ENCODE results near the gene ADA.

Gene ADA

GRCh38 chr20:44643596-44644229, 7.8 kb downstream of the ADA start:
- DNase-seq: no peak

DNA sequence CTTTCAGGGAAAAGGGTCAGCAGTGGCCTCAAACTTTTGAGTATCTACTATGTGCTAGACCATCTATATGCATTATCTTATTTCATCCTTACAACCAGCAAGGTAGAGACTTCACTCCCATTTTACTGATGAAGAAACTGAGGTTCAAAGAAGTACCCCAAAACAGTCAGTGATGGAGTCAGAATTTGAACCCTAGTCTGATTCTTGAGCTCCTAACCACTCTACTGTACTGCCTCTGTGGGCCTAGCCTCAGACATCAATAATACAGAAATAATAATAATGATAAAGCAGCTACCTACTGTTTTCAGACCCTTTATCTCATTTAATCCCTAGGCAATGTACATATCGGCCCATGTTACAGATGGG, 8.4 kb downstream of the ADA start:
- no peak for DNase-seq

DNA sequence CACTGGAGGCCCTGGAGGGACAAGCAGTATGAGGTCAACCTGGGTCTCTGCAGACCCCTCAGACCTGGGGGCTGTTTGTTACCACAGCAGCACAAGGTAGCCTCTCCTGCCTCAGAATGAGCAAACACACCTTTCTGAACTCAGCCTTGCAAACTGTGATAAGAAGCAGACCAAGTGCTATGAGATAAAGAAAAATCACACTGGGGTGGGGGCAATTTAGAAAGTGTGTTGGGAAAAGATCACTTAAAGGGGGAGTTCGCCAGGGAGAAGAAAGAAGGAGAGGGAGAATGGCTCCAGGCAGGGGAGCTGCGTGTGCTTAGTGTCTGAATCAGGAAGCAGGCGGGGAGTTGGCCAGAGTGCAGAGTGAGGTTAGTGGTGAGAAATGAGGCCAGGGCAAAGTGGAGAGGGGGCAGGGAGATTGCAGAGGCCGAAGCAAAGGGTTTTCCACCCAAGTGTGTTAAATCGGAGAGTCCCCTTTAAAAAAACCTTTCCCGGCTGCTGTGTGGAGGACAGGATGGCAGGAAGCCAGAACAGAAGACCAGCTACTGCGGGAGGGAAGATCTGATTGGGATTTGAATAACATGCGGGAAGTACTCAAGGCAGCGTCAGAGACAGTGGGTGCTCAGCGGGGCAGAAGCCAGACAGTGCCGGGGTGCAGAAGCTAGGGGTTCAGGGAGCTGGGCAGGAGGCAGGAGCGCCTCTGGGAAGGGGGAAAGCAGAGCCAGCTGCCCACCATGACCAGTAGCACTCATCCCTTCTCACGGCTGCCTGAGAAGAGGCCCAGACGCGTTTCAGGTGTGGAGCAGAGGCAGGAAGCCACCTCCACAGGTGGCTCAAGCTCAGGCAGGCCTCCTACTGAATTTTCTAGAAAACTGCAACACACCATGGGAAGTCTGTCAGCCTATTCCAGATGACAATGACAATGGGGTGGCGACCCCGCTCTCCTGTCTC, 9.0 kb downstream of the ADA start:
- DNase-seq: peak; percentile 84

GRCh38 chr20:44641325-44641724, 10.2 kb downstream of the ADA start:
- DNase-seq: no peak

DNA sequence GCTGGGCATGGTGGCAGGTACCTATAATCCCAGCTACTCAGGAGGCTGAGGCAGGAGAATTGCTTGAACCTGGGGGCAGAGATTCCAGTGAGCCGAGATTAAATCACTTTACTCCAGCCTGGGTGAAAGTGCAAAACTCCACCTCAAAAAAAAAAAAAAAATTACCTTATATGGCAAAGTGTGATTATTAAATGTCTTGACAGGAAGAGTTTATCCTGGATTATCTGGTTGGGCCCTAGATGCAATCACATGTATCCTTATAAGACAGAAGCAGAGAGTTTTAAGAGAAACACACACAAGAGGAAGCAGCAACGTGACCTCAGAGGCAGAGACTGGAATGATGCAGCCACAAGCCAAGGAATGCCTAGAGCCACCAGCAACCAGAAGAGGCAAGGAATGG, 11.0 kb downstream of the ADA start:
- no peak for DNase-seq

DNA sequence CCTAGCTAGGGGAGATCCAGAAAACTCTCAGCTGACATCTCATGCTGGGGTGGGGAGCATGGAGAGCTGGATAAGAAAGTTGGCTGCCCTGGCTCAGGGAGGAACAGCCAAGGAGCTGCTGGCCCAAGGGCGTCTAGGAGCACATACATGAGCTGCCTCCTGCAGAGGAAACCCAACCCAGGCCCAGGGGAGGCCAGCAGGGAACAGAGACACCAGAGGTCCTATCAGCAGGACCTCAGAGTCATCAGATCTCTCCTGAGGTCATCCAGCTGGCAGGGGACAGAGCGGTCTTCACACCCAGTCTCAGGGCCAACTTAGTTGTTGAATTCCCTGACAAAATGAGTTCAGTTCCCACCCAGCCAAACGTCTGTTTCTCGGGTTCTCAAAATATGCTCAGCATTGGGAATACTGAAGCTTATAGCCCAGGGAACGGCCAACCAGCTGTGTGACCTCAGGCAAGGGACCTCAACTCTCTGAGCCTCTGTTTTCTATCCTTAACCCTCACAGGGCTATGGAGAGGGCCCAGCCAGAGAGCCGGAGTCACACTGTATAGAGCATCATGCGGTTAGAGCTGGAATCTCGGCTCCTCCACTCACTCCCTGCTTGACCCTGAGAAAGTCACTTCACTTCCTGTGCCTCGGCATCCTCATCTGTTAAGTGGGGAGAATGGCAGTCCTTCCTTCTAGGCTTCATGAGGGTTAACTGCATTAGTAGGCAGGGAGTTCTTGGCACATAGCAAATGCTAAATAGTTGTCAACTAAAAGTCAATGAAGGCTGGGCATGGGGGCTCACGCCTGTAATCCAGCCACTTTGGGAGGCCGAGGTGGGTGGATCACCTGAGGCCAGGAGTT, 13.8 kb downstream of the ADA start:
- no peak for DNase-seq

GRCh38 chr20:44637042-44637441, 14.5 kb downstream of the ADA start:
- no peak for DNase-seq

- no peak for DNase-seq
Measured at GRCh38 chr20:44635877-44636276, 15.6 kb downstream of the ADA start.

DNA sequence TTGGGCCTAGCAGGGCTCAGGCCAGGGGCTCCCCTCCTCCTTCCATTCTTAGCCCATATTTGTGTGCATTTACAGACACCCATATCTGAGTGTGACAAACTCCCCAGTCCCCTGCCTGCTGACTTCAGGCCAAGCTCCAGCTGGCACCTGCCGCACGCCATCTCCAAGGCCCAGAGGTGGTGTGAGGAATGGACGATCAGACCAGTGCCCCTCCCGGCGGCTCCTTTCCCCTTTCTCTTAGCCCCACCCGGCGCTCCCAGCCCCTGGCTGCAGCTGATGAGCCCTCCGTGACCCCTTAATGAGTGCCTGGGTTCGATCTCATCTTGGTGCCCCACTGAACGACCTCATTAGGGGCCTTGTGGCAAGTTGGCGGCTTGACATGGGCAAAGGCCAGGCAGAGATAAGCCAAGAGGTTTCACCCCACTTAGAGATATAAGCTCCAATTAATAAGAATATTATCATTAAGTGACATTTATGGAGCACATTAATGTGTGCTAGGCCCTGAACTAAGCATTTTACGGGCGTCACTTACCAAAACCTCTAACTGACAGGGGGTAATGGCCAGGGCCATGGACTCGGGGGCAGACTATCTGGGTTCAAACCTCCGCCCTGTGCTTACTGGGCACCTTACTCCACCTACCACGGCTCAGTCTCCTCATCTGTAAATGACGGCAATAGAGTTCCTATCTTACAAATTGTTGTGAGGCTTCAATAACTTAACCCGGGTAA, 17.5 kb downstream of the ADA start:
- no peak for DNase-seq

GRCh38 chr20:44633187-44633810, 18.2 kb downstream of the ADA start:
- DNase-seq: no peak

- DNase-seq: peak; percentile 12
Measured at GRCh38 chr20:44632103-44632752, 19.3 kb downstream of the ADA start.

DNA sequence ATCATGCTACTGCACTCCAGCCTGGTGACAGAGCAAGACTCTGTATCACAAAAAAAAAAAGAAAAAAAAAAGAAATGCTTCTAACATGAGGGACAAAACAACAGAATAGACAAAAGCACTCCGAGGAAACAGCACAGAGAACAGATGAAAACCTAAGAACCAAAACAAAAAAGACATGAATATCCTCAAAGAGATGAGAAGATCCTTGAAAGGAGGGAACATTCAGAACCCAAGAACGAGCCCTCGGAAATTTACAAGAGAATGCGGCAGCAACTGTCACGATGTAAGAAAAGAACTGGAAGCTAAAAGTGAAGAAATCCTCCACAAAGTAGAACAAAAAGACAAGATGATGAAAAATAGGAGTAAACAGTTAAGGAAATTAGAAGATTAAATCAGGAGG, 21.2 kb downstream of the ADA start:
- DNase-seq: no peak

DNA sequence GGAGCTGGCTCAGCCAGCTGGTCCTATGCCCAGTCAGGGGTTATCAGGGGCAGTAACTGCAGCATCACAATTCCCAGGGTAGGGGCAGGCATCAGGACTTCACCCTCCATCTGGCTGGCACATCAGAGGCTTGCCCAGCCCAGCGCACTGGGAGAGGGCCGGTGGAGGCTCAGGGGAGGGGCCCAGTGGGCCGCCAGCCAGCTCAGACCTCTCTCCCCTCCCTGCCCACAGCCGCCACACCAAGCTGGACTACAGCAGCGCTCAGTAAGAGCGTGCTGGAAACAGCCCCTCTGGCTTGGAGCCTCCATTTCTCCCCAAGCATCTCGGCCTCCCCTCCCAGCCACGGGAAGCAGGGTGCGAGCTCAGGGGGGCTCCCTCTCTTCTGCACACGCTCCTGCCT, 22.0 kb downstream of the ADA start:
- DNase-seq: no peak

GRCh38 chr20:44629017-44629385, 22.5 kb downstream of the ADA start:
- no peak for DNase-seq

DNA sequence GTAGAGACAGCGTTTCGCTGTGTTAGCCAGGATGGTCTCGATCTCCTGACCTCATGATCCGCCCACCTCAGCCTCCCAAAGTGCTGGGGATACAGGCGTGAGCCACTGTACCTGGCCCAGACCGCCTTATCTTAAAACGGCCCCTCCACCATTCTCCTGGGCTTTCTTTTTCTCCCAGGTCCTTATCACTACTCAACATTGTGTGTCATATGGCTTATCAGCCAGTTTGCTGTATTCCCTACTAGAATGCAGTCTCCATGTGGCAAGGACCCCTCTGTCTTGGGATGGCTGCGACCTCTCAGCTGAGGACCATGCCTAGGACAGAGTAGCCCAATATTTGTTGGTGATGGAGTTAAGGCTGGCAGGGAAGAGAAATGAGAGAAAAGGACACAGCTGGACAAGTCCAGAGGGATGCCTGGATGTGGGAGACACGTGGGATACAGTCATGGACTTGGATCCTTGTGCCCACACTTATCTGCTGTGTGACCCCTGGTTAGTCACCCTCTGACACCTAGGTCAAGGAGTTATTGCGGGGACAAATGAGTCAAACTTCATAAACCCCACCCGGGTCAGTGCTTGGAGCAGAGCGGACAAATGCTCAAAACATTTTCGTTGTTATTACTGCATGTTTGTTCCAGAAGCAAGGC, 24.0 kb downstream of the ADA start:
- DNase-seq: no peak

- DNase-seq: no peak
Measured at GRCh38 chr20:44626278-44626677, 25.2 kb downstream of the ADA start.

GRCh38 chr20:44625361-44625760, 26.1 kb downstream of the ADA start:
- DNase-seq: no peak

DNA sequence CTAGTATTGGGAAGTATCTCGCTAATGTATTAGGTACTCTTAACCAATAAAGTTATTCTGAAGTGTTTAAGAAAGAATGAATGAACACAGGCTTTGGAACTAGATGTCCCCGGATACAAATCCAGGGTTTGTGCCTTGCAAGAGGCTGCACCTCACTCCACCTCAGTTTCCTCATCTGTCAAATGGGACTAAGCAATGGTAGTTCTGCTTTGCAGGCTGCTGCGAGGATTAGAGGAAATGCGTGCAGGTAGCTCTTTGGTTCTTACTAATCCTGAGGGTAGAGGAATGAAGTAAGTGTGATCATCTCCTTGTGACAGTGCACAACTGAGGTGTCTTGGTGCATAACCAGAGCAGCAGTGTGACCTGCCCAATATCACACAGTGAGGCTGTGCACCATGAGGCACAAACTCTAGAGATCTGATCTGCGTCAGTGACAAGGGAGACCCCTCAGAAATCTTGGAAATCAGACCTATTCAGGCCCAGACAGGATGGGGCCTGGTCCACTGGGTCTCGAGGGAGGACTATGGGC, 26.7 kb downstream of the ADA start:
- no peak for DNase-seq

- no peak for DNase-seq
Measured at GRCh38 chr20:44624152-44624551, 27.3 kb downstream of the ADA start.

DNA sequence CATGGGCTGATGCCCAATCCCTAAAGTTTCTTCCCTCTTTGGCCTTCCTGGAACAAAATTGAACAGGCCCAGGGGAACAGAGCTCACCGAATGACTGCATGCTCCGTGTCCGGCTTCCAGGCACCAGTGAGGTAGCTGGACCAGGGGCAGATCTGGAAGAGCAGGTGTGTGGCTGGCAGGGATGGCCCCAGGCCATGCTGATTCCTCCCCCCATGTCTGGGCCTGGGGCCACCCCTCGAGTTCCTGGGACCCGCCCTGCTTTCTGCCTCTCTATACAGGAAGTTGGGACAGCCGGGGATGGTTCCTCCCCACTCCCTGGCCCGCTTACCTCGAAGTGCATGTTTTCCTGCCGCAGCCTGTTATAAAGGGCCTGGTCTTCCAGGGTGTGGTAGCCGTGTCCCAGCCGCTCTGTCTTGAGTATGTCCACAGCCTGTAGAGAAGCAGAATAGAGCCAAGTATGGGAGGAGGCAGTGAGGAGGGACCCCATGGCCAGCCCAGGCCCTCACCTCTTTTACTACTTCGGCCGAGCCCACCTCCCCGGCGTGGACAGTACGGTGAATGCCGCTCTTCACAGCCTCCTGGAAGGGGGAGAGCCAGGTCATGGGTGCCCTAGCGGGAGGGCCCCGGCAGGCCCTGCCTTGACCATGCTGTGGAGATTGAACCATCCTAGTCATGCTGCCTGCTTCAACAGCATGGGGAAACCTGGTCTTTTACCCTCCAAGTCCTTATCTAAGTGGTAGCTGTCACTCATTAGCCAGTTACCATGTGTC, 28.8 kb downstream of the ADA start:
- no peak for DNase-seq
